IMR-90 (cell line): ENCODE results near the gene KLHL13. TPM values are rescaled to one million over a fixed set of nuclear protein-coding genes. Genes with fewer than 3 reads are reported as not detected.

Experiments
- ATAC-seq: fragments of 200-7000 bp; cut with Tn5 transposase; 2 replicates; pipeline ENCODE4 v1.9.1; 2020; ENCODE audit warnings: low read depth, mild to moderate bottlenecking, moderate library complexity
- BruUV-seq: library from RNA; stranded (reverse); fragments of 400-500 nt; replicated peaks from 2 replicates; lab custom pipeline; 2021; lab: Mats Ljungman, UMichigan
- CTCF ChIA-PET: fragments of 300-600 bp; formaldehyde crosslinking; extraction: SDS; loops from one replicate; lab custom pipeline; 2021; ENCODE audit warnings: antibody characterized with exemption; lab: Yijun Ruan, JAX
- POLR2A ChIA-PET: fragments of 300-600 bp; sonication (Branson Sonifier 250); formaldehyde crosslinking; loops from one replicate; lab custom pipeline; 2022; ENCODE audit warnings: antibody characterized with exemption; ENCODE audit not compliant: unreplicated experiment; lab: Charles Lee
- DNase-seq: peaks from one replicate; pipeline ENCODE4 v3.0.0; 2013
- H2AFZ ChIP-seq: replicated peaks from 2 replicates; pipeline ENCODE3; 2013; ENCODE audit warnings: low read length, mild to moderate bottlenecking; ENCODE audit not compliant: poor library complexity
- H2AK5ac ChIP-seq: 2 replicates; pipeline ENCODE4 v1.6.1; 2013; ENCODE audit warnings: low read depth, low read length, inconsistent platforms
- H2AK9ac ChIP-seq: replicated peaks from 2 replicates; pipeline ENCODE3; 2013; ENCODE audit warnings: mild to moderate bottlenecking, low read depth, low read length, moderate library complexity; ENCODE audit not compliant: poor library complexity
- H2BK120ac ChIP-seq: 2 replicates; pipeline ENCODE4 v1.6.1; 2013; ENCODE audit warnings: low read depth, low read length, inconsistent platforms
- H2BK15ac ChIP-seq: 3 replicates; pipeline ENCODE4 v1.6.1; 2013; ENCODE audit warnings: low read depth, low read length, inconsistent platforms
- H2BK20ac ChIP-seq: 2 replicates; pipeline ENCODE4 v1.6.1; 2013; ENCODE audit warnings: low read depth, mild to moderate bottlenecking, inconsistent platforms, low read length, moderate library complexity
- H2BK5ac ChIP-seq: 2 replicates; pipeline ENCODE4 v1.6.1; 2013; ENCODE audit warnings: mild to moderate bottlenecking, low read depth, low read length, inconsistent platforms; ENCODE audit not compliant: poor library complexity, severe bottlenecking
- H3K14ac ChIP-seq: replicated peaks from 2 replicates; pipeline ENCODE4 v1.6.1; 2013; ENCODE audit warnings: low read depth, low read length, inconsistent platforms
- H3K18ac ChIP-seq: 2 replicates; pipeline ENCODE4 v1.6.1; 2013; ENCODE audit warnings: low read depth, low read length, control low read depth
- H3K23ac ChIP-seq: 2 replicates; pipeline ENCODE4 v1.6.1; 2013; ENCODE audit warnings: low read depth, low read length, inconsistent platforms
- H3K27ac ChIP-seq: 2 replicates; pipeline ENCODE4 v1.5.1; 2013; ENCODE audit warnings: mild to moderate bottlenecking, control low read depth, low read length; ENCODE audit not compliant: insufficient read depth
- H3K27me3 ChIP-seq: 2 replicates; pipeline ENCODE4 v1.6.1; 2013; ENCODE audit warnings: low read length; ENCODE audit not compliant: control insufficient read depth, insufficient read depth
- H3K36me3 ChIP-seq: 2 replicates; pipeline ENCODE4 v1.6.1; 2013; ENCODE audit warnings: low read length, mixed read lengths; ENCODE audit not compliant: control insufficient read depth, insufficient read depth
- H3K4ac ChIP-seq: 2 replicates; pipeline ENCODE4 v1.6.1; 2013; ENCODE audit warnings: low read depth, low read length, inconsistent platforms
- H3K4me1 ChIP-seq: 2 replicates; pipeline ENCODE4 v1.6.1; 2013; ENCODE audit warnings: low read length, mixed read lengths; ENCODE audit not compliant: control insufficient read depth, insufficient read depth
- H3K4me2 ChIP-seq: 2 replicates; pipeline ENCODE4 v1.6.1; 2013; ENCODE audit warnings: low read depth, mild to moderate bottlenecking, control low read depth, low read length, moderate library complexity
- H3K4me3 ChIP-seq: 2 replicates; pipeline ENCODE4 v1.5.1; 2013; ENCODE audit warnings: low read depth, mild to moderate bottlenecking, control low read depth, low read length, moderate library complexity; ENCODE audit not compliant: insufficient read depth
- H3K56ac ChIP-seq: 2 replicates; pipeline ENCODE4 v1.6.1; 2013; ENCODE audit warnings: low read length, inconsistent platforms; ENCODE audit not compliant: insufficient read depth; ENCODE audit errors: extremely low read depth
- H3K79me1 ChIP-seq, 2 experiments: 2 replicates each; pipeline ENCODE4 v1.6.1; 2013; ENCODE audit warnings: low read length in 2 of 2, inconsistent platforms in 1 of 2, low read depth in 1 of 2
- H3K9ac ChIP-seq: 2 replicates; pipeline ENCODE4 v1.6.1; 2013; ENCODE audit warnings: low read depth, low read length, control low read depth
- H3K9me1 ChIP-seq: 2 replicates; pipeline ENCODE4 v1.6.1; 2013; ENCODE audit warnings: low read length, inconsistent platforms; ENCODE audit not compliant: insufficient read depth
- H3K9me3 ChIP-seq: 2 replicates; pipeline ENCODE4 v1.6.1; 2013; ENCODE audit warnings: low read length; ENCODE audit not compliant: control insufficient read depth, insufficient read depth
- H4K20me1 ChIP-seq: 2 replicates; pipeline ENCODE4 v1.6.1; 2013; ENCODE audit warnings: low read length, inconsistent platforms; ENCODE audit not compliant: insufficient read depth
- H4K5ac ChIP-seq: 2 replicates; pipeline ENCODE4 v1.6.1; 2013; ENCODE audit warnings: mild to moderate bottlenecking, low read depth, low read length, control low read depth
- H4K8ac ChIP-seq, 2 experiments: 2 replicates each; pipeline ENCODE4 v1.6.1; 2013; ENCODE audit warnings: low read depth in 2 of 2, low read length in 2 of 2, control low read depth in 1 of 2, inconsistent platforms in 1 of 2
- H4K91ac ChIP-seq: 2 replicates; pipeline ENCODE4 v1.6.1; 2013; ENCODE audit warnings: low read depth, low read length, inconsistent platforms; ENCODE audit not compliant: insufficient read depth
- BHLHE40 ChIP-seq: fragments of 150-350 bp; IDR thresholded peaks from 2 replicates; pipeline ENCODE4 v1.6.1; 2016; ENCODE audit warnings: mild to moderate bottlenecking, low read depth, low read length
- CEBPB ChIP-seq: IDR thresholded peaks from 2 replicates; pipeline ENCODE4 v1.6.1; 2012; ENCODE audit warnings: low read depth, low read length, improper control_type of control experiment
- CHD1 ChIP-seq: IDR thresholded peaks from 2 replicates; pipeline ENCODE4 v1.6.1; 2012; ENCODE audit warnings: low read depth, low read length, improper control_type of control experiment
- CTCF ChIP-seq: conservative IDR thresholded peaks from 2 replicates; pipeline ENCODE4 v1.5.1; 2012; ENCODE audit warnings: mild to moderate bottlenecking, low read depth, low read length, improper control_type of control experiment
- ELK1 ChIP-seq: fragments of 150-350 bp; IDR thresholded peaks from 2 replicates; pipeline ENCODE4 v1.6.1; 2016; ENCODE audit warnings: low read depth, mild to moderate bottlenecking, low read length, moderate library complexity, borderline replicate concordance
- FOS ChIP-seq: fragments of 150-350 bp; IDR thresholded peaks from 2 replicates; pipeline ENCODE4 v1.6.1; 2016; ENCODE audit warnings: low read depth, low read length
- MAFK ChIP-seq: IDR thresholded peaks from 2 replicates; pipeline ENCODE4 v1.6.1; 2012; ENCODE audit warnings: low read depth, low read length, improper control_type of control experiment
- MAZ ChIP-seq: IDR thresholded peaks from 2 replicates; pipeline ENCODE4 v1.6.1; 2012; ENCODE audit warnings: low read depth, mild to moderate bottlenecking, low read length, improper control_type of control experiment, moderate library complexity, borderline replicate concordance
- MXI1 ChIP-seq: IDR thresholded peaks from 2 replicates; pipeline ENCODE4 v1.6.1; 2012; ENCODE audit warnings: low read depth, mild to moderate bottlenecking, low read length, moderate library complexity, borderline replicate concordance
- NFE2L2 ChIP-seq: fragments of 150-350 bp; IDR thresholded peaks from 2 replicates; pipeline ENCODE4 v1.6.1; 2016; ENCODE audit warnings: low read depth, mild to moderate bottlenecking, low read length
- POLR2A ChIP-seq: IDR thresholded peaks from 2 replicates; pipeline ENCODE4 v1.6.1; 2012; ENCODE audit warnings: mild to moderate bottlenecking, low read depth, low read length
- RAD21 ChIP-seq: IDR thresholded peaks from 2 replicates; pipeline ENCODE4 v1.6.1; 2012; ENCODE audit warnings: low read length, improper control_type of control experiment
- RCOR1 ChIP-seq: IDR thresholded peaks from 2 replicates; pipeline ENCODE4 v1.6.1; 2012; ENCODE audit warnings: mild to moderate bottlenecking, low read length, improper control_type of control experiment; ENCODE audit not compliant: insufficient replicate concordance
- RFX5 ChIP-seq: IDR thresholded peaks from 2 replicates; pipeline ENCODE4 v1.8.0; 2012; ENCODE audit warnings: low read depth, mild to moderate bottlenecking, low read length, moderate library complexity
- SMC3 ChIP-seq: fragments of 150-350 bp; IDR thresholded peaks from 2 replicates; pipeline ENCODE4 v1.6.1; 2016; ENCODE audit warnings: low read depth, mild to moderate bottlenecking, antibody characterized with exemption, low read length, moderate library complexity
- USF2 ChIP-seq: fragments of 150-350 bp; IDR thresholded peaks from 2 replicates; pipeline ENCODE4 v1.6.1; 2017; ENCODE audit warnings: mild to moderate bottlenecking, antibody characterized with exemption, low read length, low read depth
- WGBS, 2 experiments: methylation state at CpG; one replicate each; pipeline versions ENCODE4 v1.1.5 to v1.1.7; 2013; ENCODE audit warnings: missing lambda C conversion rate in 2 of 2; ENCODE audit not compliant: insufficient read length in 1 of 2; ENCODE audit errors: extremely low coverage in 2 of 2; 5-methylcytosine and 5-hydroxymethylcytosine counted together
- dilution Hi-C: fragments of 300-500 bp; cut with HindIII; formaldehyde crosslinking; loops from one replicate; pipeline ENCODE4 v1.14.3; 2018; ENCODE audit warnings: low sequenced_read_pairs; ENCODE audit not compliant: unreplicated experiment
- in situ Hi-C: fragments of 300-500 bp; cut with MboI; formaldehyde crosslinking; loops from 3 replicates; pipeline ENCODE4 v1.14.3; 2019; ENCODE audit warnings: low sequenced_read_pairs, inconsistent platforms, mixed read lengths
- intact Hi-C: fragments of 100-400 bp; cut with micrococcal nuclease; formaldehyde crosslinking; loops from 2 replicates; pipeline ENCODE4 v1.10.0; 2022
- polyA plus RNA-seq, 3 experiments: library from polyadenylated mRNA; depleted of rRNA; stranded (reverse); fragments of >200 nt; gene quantifications; 2 replicates each; pipeline ENCODE4 v1.2.3, GENCODE V29; 2012; ENCODE audit warnings: low replicate concordance in 1 of 3
- total RNA-seq: library from RNA; depleted of rRNA; stranded (reverse); fragments of >200 nt; gene quantifications from 2 replicates; pipeline ENCODE4 v1.2.3, GENCODE V29; 2012

The KLHL13 gene
- total and polyA plus RNA-seq, 2 of the 4 experiments (the other 2 are of a cell fraction), result 4.0 to 12.5 TPM

- no peak overlapping the region for H2BK5ac ChIP-seq
- H3K27ac ChIP-seq, result no peak overlapping the region
- H2AK5ac ChIP-seq, result no peak overlapping the region
- no peak overlapping the region for H4K5ac ChIP-seq
- H3K4me2 ChIP-seq, result no peak overlapping the region
- H3K56ac ChIP-seq, result no peak overlapping the region
- intact Hi-C loops, result no loop called here
- no peak overlapping the region for H3K9ac ChIP-seq
- no peak overlapping the region for H2BK120ac ChIP-seq
- H3K4ac ChIP-seq, result no peak overlapping the region
- DNase-seq (no peak), ATAC-seq (no peak)
- no peak overlapping the region for H2AFZ ChIP-seq
- no peaks in the 10 kb centered on the region for H4K20me1 ChIP-seq
- no peaks in the 10 kb centered on the region for H3K27me3 ChIP-seq
- no peak overlapping the region for H4K8ac ChIP-seq
- H4K91ac ChIP-seq, result no peak overlapping the region
- H3K9me1 ChIP-seq, result no peaks in the 10 kb centered on the region
- no peak overlapping the region for H3K14ac ChIP-seq
- ChIA-PET CTCF (no interaction called here), POLR2A (no interaction called here)
- no peak overlapping the region for H3K18ac ChIP-seq
- no peaks in the 10 kb centered on the region for H3K4me1 ChIP-seq
- H2BK20ac ChIP-seq, result no peak overlapping the region
- dilution Hi-C loops, result no loop called here
- in situ Hi-C loops, result no loop called here
- H3K9me3 ChIP-seq, result no peaks in the 10 kb centered on the region
- no peak for TF ChIP-seq MXI1
- TF ChIP-seq CTCF, result no peak
- TF ChIP-seq RFX5, result no peak
- no peak for TF ChIP-seq BHLHE40
- TF ChIP-seq MAFK, result no peak
- no peak for TF ChIP-seq SMC3
- TF ChIP-seq MAZ, result no peak
- TF ChIP-seq USF2, result no peak
- TF ChIP-seq NFE2L2, result no peak
- no peak for TF ChIP-seq CEBPB
- no peak for TF ChIP-seq POLR2A
- TF ChIP-seq RCOR1, result no peak
- no peak for TF ChIP-seq RAD21
- no peak for TF ChIP-seq ELK1
- no peak for TF ChIP-seq CHD1
- TF ChIP-seq FOS, result no peak
- H3K79me1 ChIP-seq, result no peaks in the 10 kb centered on the region
- WGBS, 2 experiments, result no CpG with 5 or more reads among the region's 4 CpGs
- H2AK9ac ChIP-seq, result no peak overlapping the region
- BruUV-seq, result no TSS peak
- no peak overlapping the region for H3K23ac ChIP-seq
- no peaks in the 10 kb centered on the region for H3K36me3 ChIP-seq
- H3K4me3 ChIP-seq, result no peak overlapping the region
- no peak overlapping the region for H2BK15ac ChIP-seq
Measured at GRCh38 chrX:118062048-118062789, 54.4 kb downstream of the KLHL13 start.
